22Rv1 (cell line): Measurements from ENCODE around the gene ERCC6.
A peak's percentile ranks its signal among the peaks of the same experiment; 100 is the strongest.

ENCODE experiments used
- H3K27ac ChIP-seq: fragments of 450-650 bp; 2 replicates; pipeline ENCODE4 v1.5.1; 2017
- ZFX ChIP-seq: fragments of 450-650 bp; IDR thresholded peaks from 2 replicates; pipeline ENCODE4 v1.6.1; 2017; ENCODE audit warnings: antibody characterized with exemption, borderline replicate concordance
- TF ChIP-seq, protein P1 (sequence below): fragments of 450-650 bp; IDR thresholded peaks from 2 replicates; pipeline ENCODE4 v1.5.1; 2017; ENCODE audit warnings: mild to moderate bottlenecking

Gene ERCC6

DNA sequence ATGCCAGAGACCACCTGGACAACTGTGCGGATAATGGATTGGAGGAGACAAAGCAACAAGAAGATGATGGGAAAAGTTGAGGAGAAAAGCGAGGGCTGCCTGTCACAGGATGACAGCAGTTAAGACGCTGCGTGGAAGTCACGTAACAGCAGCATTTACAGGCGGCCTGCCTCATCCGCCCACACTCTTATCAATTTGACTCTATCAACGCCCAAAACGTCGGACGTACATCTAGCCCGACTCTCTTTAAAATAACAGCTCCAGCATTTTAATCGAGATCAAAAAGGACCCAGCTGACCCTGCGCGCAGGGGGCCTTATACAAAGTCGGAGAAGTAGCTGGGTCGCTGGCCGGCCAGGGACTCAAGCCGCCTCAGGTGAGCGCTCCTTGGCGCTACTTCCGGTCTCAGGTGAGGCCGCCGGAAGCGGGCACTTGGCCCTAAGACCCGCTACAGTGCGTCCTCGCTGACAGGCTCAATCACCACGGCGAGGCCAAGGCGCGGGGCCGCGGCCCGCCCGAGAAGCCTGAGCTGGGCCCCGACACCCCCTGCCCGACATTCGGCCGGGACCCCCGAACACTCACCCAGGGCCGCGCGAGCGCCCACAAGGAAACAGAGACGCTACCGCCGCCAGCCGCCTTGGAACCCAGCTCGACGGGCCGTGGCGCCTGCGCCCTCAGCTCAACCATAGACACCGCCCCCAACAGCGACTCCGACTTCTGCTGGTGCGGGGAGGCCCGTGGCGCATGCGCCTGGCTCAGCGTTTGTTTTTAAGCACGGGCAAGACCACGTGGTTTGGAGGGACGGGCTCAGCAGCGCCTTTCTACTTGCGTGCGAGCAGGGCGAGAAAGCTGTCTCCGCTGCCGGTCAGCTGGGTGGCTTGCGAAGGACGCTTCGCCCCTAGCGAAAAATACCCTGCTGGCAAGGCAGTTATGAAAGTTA lies at the start of gene ERCC6:
ERCC6 (minus strand) TSS at position 741 of the 939 bp plus-strand sequence.
- peak within 1 kb of the TSS; percentile 84 for H3K27ac ChIP-seq
- TF ChIP-seq, protein P1, sequence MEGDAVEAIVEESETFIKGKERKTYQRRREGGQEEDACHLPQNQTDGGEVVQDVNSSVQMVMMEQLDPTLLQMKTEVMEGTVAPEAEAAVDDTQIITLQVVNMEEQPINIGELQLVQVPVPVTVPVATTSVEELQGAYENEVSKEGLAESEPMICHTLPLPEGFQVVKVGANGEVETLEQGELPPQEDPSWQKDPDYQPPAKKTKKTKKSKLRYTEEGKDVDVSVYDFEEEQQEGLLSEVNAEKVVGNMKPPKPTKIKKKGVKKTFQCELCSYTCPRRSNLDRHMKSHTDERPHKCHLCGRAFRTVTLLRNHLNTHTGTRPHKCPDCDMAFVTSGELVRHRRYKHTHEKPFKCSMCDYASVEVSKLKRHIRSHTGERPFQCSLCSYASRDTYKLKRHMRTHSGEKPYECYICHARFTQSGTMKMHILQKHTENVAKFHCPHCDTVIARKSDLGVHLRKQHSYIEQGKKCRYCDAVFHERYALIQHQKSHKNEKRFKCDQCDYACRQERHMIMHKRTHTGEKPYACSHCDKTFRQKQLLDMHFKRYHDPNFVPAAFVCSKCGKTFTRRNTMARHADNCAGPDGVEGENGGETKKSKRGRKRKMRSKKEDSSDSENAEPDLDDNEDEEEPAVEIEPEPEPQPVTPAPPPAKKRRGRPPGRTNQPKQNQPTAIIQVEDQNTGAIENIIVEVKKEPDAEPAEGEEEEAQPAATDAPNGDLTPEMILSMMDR, result peak; percentile 19; the same call in 1 of the 2 replicates
- no peak for TF ChIP-seq ZFX

DNA sequence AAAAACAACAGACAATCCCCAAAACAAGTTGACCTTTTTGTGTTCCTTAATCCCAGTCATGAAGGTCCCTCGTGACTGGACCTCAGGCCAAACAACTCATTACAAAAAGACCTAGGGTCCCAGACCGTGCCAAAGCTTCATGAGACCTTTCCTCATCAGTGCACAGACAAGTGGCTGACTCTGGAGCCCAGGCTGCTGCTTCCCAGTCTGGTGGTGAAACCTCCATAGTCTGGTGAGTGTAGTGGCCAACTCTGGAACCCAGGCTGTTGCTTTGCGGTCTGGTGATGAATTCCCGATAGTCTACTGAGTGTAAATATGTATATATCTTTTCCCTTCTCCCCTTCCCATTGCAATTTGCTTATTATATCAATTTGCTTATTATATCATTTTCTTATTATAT lies 49.1 kb upstream of the ERCC6 start:
- H3K27ac ChIP-seq, result no peak overlapping the region
- TF ChIP-seq, protein P1, result no peak
- TF ChIP-seq ZFX, result no peak

- H3K27ac ChIP-seq, result no peak overlapping the region
- TF ChIP-seq, protein P1, result no peak
- TF ChIP-seq ZFX, result no peak
Observed at GRCh38 chr10:49585387-49585786, 46.5 kb upstream of the ERCC6 start.

- TF ChIP-seq ZFX, result no peak
- TF ChIP-seq, protein P1, result no peak
- no peak overlapping the region for H3K27ac ChIP-seq
Observed at GRCh38 chr10:49579621-49580020, 40.7 kb upstream of the ERCC6 start.

DNA sequence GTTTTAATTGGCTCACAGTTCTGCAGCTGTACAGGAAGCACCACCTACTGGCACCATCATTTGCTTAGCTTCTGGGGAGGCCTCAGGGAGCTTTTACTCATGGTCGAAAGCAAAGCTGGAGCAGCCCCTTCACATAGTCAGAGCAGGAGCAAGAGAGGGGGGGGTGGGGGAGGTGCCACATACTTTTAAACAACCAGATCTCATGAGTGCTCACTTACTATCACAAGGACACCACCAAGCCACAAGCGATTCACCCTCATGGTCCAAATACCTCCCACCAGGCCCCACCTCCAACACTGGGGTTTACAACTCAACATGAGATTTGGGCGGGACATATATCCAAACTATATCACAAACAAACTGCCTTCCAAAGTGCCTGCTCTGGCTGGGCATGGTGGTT lies 39.5 kb upstream of the ERCC6 start:
- TF ChIP-seq, protein P1, result no peak
- no peak for TF ChIP-seq ZFX

DNA sequence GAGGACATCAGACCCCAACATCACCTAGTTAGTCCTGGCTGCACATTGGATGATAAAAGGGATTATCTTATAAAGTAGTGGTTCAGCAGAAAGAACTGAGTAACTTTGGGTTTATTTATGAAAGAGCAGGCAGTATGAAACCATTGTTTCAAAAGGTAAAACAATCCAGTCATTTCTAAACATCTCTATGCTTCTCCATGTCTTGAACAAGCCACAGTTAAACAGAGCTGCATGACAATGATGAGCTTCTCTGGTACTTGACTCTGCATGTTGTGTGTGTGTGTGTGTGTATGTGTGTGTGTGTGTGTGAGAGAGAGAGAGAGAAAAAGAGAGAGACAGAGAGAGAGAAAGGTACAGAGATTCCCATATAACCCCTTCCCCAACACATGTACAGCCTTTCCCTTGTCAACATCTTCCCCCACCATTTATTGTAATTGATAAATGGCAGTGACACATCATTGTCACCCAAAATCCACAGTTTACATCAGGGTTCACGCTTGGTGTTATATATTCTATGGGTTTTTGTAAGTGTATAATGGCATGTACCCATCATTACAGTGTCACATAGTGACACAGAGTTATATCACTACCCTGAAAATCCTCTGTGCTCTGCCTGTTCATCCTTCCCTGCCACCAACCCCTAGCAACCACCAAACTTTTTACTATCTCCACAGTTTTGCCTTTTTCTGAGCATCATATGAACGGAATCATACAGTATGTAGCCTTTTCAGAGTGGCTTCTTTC lies 38.4 kb upstream of the ERCC6 start:
- H3K27ac ChIP-seq, result no peak overlapping the region
- no peak for TF ChIP-seq ZFX
- TF ChIP-seq, protein P1, result no peak

More for the DNA sequence above, 39.5 kb upstream of the ERCC6 start:
- no peak overlapping the region for H3K27ac ChIP-seq
